Epithelial cell of proximal tubule (primary cell): ENCODE measurements around the gene PLEK2. TPM values are rescaled to one million over a fixed set of nuclear protein-coding genes. Genes with fewer than 3 reads are reported as not detected.

Experiments
- DNase-seq: peaks from one replicate; pipeline ENCODE4 v3.0.0-alpha.2; 2011; ENCODE audit warnings: low read depth
- H3K4me3 ChIP-seq: 2 replicates; pipeline ENCODE4 v1.5.1; 2011; ENCODE audit warnings: low read depth, mild to moderate bottlenecking, low read length
- CTCF ChIP-seq: conservative IDR thresholded peaks from 2 replicates; pipeline ENCODE4 v1.5.1; 2012; ENCODE audit warnings: low read depth, mild to moderate bottlenecking, low read length
- total RNA-seq: library from RNA; depleted of rRNA; stranded (reverse); fragments of >200 nt; gene quantifications from 2 replicates; pipeline ENCODE4 v1.2.3, GENCODE V29; 2015

Gene PLEK2
- total RNA-seq, 1 donor from 2014 or later: 35.5 TPM

DNA sequence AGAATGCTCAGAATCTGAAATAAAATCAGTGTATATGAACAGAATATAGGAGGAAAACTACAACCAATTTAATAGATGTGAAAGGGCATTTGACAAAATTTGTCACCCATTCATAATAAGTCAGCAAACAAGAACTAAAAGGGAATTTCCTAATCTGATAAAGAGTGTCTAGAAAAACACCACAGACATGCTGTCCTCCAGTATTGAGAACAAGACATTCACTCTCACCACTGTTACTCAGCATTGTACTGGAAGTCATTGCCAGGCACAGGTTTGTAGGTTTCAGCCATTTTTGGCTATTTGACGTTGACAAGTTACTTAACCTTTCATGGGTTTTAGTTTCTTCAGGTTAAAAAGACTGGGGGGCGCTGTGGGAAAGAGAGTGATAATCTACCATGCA, 38.6 kb downstream of the PLEK2 start:
- DNase-seq: no peak
- TF ChIP-seq CTCF: no peak
- no peak overlapping the region for H3K4me3 ChIP-seq

GRCh38 chr14:67372833-67373232, 39.1 kb downstream of the PLEK2 start:
- TF ChIP-seq CTCF: no peak
- no peak for DNase-seq
- no peak overlapping the region for H3K4me3 ChIP-seq

GRCh38 chr14:67371247-67372148, 40.5 kb downstream of the PLEK2 start:
- no peak for TF ChIP-seq CTCF
- DNase-seq: no peak

DNA sequence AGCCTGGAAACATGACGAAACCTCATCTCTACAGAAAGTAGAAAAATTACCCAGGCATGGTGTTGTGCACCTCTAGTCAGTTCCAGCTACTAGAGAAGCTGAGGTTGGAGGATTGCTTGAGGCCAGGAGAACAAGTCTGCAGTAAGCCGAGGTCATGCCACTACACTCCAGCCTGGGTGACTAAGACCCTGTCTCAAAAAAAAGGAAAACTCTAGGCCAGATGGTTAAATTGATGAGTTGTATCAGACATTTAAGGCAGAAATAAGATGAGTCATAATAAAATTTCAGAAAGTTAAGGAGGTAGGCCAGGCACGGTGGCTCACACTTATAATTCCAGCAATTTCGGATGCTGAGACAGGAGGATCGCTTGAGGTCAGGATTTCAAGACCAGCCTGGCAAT, 41.1 kb downstream of the PLEK2 start:
- DNase-seq: no peak
- no peak overlapping the region for H3K4me3 ChIP-seq
- TF ChIP-seq CTCF: no peak

More at GRCh38 chr14:67371247-67372148, 40.5 kb downstream of the PLEK2 start:
- no peak overlapping the region for H3K4me3 ChIP-seq

- H3K4me3 ChIP-seq: no peak overlapping the region
- no peak for DNase-seq
- TF ChIP-seq CTCF: no peak
Observed at GRCh38 chr14:67365476-67365875, 46.5 kb downstream of the PLEK2 start.

GRCh38 chr14:67360470-67361206, 51.3 kb downstream of the PLEK2 start:
- no peak for TF ChIP-seq CTCF

More at GRCh38 chr14:67360470-67361206, 51.3 kb downstream of the PLEK2 start:
- peak overlapping the region; percentile 94 for H3K4me3 ChIP-seq
- DNase-seq: no peak
